GM12878 (cell line): ENCODE results near the gene FOXK2. TPM values are rescaled to one million over a fixed set of nuclear protein-coding genes. Genes with fewer than 3 reads are reported as not detected.

Source experiments
- ATAC-seq: fragments of 200-7000 bp; cut with Tn5 transposase; 3 replicates; pipeline ENCODE4 v1.9.1; 2020; ENCODE audit warnings: mild to moderate bottlenecking, moderate library complexity
- BruUV-seq: library from RNA; stranded (reverse); fragments of 400-500 nt; replicated peaks from 2 replicates; lab custom pipeline; 2021; lab: Mats Ljungman, UMichigan
- CTCF ChIA-PET: fragments of 300-600 bp; sonication (Branson Sonifier 250); formaldehyde crosslinking; extraction: SDS; loops from one replicate; lab custom pipeline; 2021; ENCODE audit warnings: inconsistent platforms; lab: Yijun Ruan, JAX
- POLR2A ChIA-PET: fragments of 350-600 bp; formaldehyde crosslinking; extraction: SDS; loops from one replicate; lab custom pipeline; 2021; ENCODE audit warnings: inconsistent platforms; lab: Charles Lee
- RAD21 ChIA-PET: fragments of 300-600 bp; sonication (Branson Sonifier 250); formaldehyde crosslinking; loops from one replicate; lab custom pipeline; 2023; ENCODE audit warnings: antibody characterized with exemption; ENCODE audit not compliant: unreplicated experiment; lab: Charles Lee
- SMC1A ChIA-PET: fragments of 300-600 bp; sonication (Branson Sonifier 250); formaldehyde crosslinking; loops from one replicate; lab custom pipeline; 2023; ENCODE audit not compliant: unreplicated experiment, uncharacterized antibody; lab: Charles Lee
- DNase-seq: peaks from one replicate; pipeline ENCODE4 v3.0.0-alpha.2; 2011; ENCODE audit warnings: low read depth, low spot score
- FAIRE-seq: peaks from 3 replicates; lab custom pipeline; 2011; peaks lifted over from hg19 to GRCh38; lab: Jason Lieb, UNC
- H2AFZ ChIP-seq: 2 replicates; pipeline ENCODE4 v1.6.0; 2011; ENCODE audit warnings: low read depth, low read length, control low read depth; ENCODE audit not compliant: control insufficient read depth
- H3K27ac ChIP-seq: 2 replicates; pipeline ENCODE4 v1.5.1; 2011; ENCODE audit warnings: control low read depth; ENCODE audit not compliant: control insufficient read depth, insufficient read depth
- H3K27me3 ChIP-seq, 2 experiments: replicated peaks in 1 of 2; 2 replicates each; pipeline versions ENCODE4 v1.6.0 to v1.6.1; 2011; ENCODE audit warnings: low read length in 1 of 2; ENCODE audit not compliant: control insufficient read depth in 2 of 2, insufficient read depth in 2 of 2
- H3K36me3 ChIP-seq, 2 experiments: 2 replicates each; pipeline ENCODE4 v1.5.1; 2011; ENCODE audit warnings: low read length in 1 of 2; ENCODE audit not compliant: control insufficient read depth in 2 of 2, insufficient read depth in 2 of 2
- H3K4me1 ChIP-seq: 2 replicates; pipeline ENCODE4 v1.6.1; 2011; ENCODE audit warnings: mild to moderate bottlenecking, low read length, moderate library complexity, mixed read lengths; ENCODE audit not compliant: control insufficient read depth, insufficient read depth
- H3K4me2 ChIP-seq: 2 replicates; pipeline ENCODE4 v1.6.0; 2011; ENCODE audit warnings: control low read depth; ENCODE audit not compliant: control insufficient read depth, insufficient read depth
- H3K4me3 ChIP-seq: fragments of 200-600 bp; sonication (generic); 2 replicates; pipeline ENCODE4 v1.5.1; 2016
- H3K79me2 ChIP-seq: 2 replicates; pipeline ENCODE4 v1.6.0; 2011; ENCODE audit warnings: low read length; ENCODE audit not compliant: control insufficient read depth, insufficient read depth
- H3K9ac ChIP-seq: 2 replicates; pipeline ENCODE4 v1.8.0; 2011; ENCODE audit warnings: low read length, control low read depth, mixed read lengths; ENCODE audit not compliant: control insufficient read depth, insufficient read depth
- H3K9me3 ChIP-seq: replicated peaks from 3 replicates; pipeline ENCODE4 v1.5.1; 2011; ENCODE audit warnings: mild to moderate bottlenecking, low read length; ENCODE audit not compliant: control insufficient read depth, insufficient read depth
- H4K20me1 ChIP-seq: 2 replicates; pipeline ENCODE4 v1.6.0; 2011; ENCODE audit not compliant: control insufficient read depth, insufficient read depth
- ASH2L ChIP-seq: fragments of 300-600, 200-600 bp; sonication (generic); IDR thresholded peaks from 2 replicates; pipeline ENCODE4 v1.6.1; 2017; ENCODE audit warnings: low read depth, mild to moderate bottlenecking, borderline replicate concordance
- ATF3 ChIP-seq: IDR thresholded peaks from 2 replicates; pipeline ENCODE4 v1.6.1; 2011; ENCODE audit warnings: low read depth, mild to moderate bottlenecking, low read length, moderate library complexity, borderline replicate concordance; ENCODE audit errors: extremely low read depth
- NR2C2 ChIP-seq: IDR thresholded peaks from 2 replicates; pipeline ENCODE4 v1.6.1; 2011; ENCODE audit warnings: borderline replicate concordance, low read depth; ENCODE audit not compliant: control insufficient read depth, insufficient read length
- POLR2A ChIP-seq: IDR thresholded peaks from 2 replicates; pipeline ENCODE4 v1.6.1; 2011; ENCODE audit warnings: low read depth, mild to moderate bottlenecking, low read length
- RUNX3 ChIP-seq: IDR thresholded peaks from 2 replicates; pipeline ENCODE4 v1.6.1; 2012; ENCODE audit warnings: low read length, inconsistent platforms
- SPI1 ChIP-seq: IDR thresholded peaks from 2 replicates; pipeline ENCODE4 v1.6.1; 2011; ENCODE audit warnings: low read depth, mild to moderate bottlenecking, low read length, moderate library complexity, borderline replicate concordance; ENCODE audit not compliant: insufficient read depth
- TAF1 ChIP-seq: IDR thresholded peaks from 2 replicates; pipeline ENCODE4 v1.6.1; 2011; ENCODE audit warnings: mild to moderate bottlenecking, low read depth, low read length, borderline replicate concordance
- TBL1XR1 ChIP-seq: IDR thresholded peaks from 2 replicates; pipeline ENCODE4 v1.6.1; 2012; ENCODE audit warnings: low read depth, low read length, improper control_type of control experiment
- TCF12 ChIP-seq: IDR thresholded peaks from 2 replicates; pipeline ENCODE4 v1.6.1; 2011; ENCODE audit warnings: low read depth, mild to moderate bottlenecking, low read length
- USF1 ChIP-seq: IDR thresholded peaks from 2 replicates; pipeline ENCODE4 v1.6.1; 2011; ENCODE audit warnings: borderline replicate concordance, low read depth, mild to moderate bottlenecking, moderate library complexity, mixed read lengths, low read length; ENCODE audit not compliant: insufficient read depth; ENCODE audit errors: extremely low read length
- ZBTB40 ChIP-seq: fragments of 450-650 bp; IDR thresholded peaks from 2 replicates; pipeline ENCODE4 v1.6.1; 2016; ENCODE audit warnings: mild to moderate bottlenecking, moderate library complexity, borderline replicate concordance
- ZNF274 ChIP-seq: IDR thresholded peaks from one replicate; pipeline ENCODE4 v1.8.0; 2011; ENCODE audit not compliant: insufficient read length, insufficient read depth
- WGBS: methylation state at CpG from one replicate; pipeline ENCODE4 v1.1.6; 2016; ENCODE audit warnings: low lambda C conversion rate; ENCODE audit not compliant: insufficient replicate concordance, insufficient coverage; ENCODE audit errors: missing lambda C conversion rate; 5-methylcytosine and 5-hydroxymethylcytosine counted together
- in situ Hi-C: fragments of 300-500 bp; cut with MboI; formaldehyde crosslinking; loops from 9 replicates; pipeline ENCODE4 v1.14.3; 2018; ENCODE audit warnings: mixed read lengths
- intact Hi-C: fragments of 100-400 bp; cut with micrococcal nuclease; formaldehyde crosslinking; loops from one replicate; pipeline ENCODE4 v1.14.2; 2022; ENCODE audit not compliant: unreplicated experiment
- polyA plus RNA-seq, 11 experiments: library from polyadenylated mRNA; depleted of rRNA in 4 of 11; unstranded in 6 of 11; stranded (reverse) in 5 of 11; fragments of >200 nt; fragmentation: Nextera tagmentation in 4 of 11; fragmentation: Illumina TruSeq in 1 of 11; extraction: Ambion mirVana in 4 of 11; extraction: Trizol in 1 of 11; gene quantifications; 1 replicate in 1 of 11; 2 replicates in 10 of 11; pipeline versions ENCODE4 v1.2.1 to v1.2.3, GENCODE V29; 2011 to 2016; ENCODE audit warnings: inconsistent platforms in 2 of 11, missing spikeins in 2 of 11, low read depth in 1 of 11
- total RNA-seq, 4 experiments: library from RNA; depleted of rRNA in 3 of 4; stranded (reverse); fragments of >200 nt in 3 of 4; fragmentation: Illumina TruSeq in 1 of 4; extraction: Trizol in 1 of 4; gene quantifications; 2 replicates each; pipeline versions ENCODE4 v1.2.1 to v1.2.3, GENCODE V29; 2013 to 2021

The FOXK2 gene
- total and polyA plus RNA-seq, 10 of the 15 experiments (the other 5 are each of a cell fraction or from before 2014, with no cell fraction given) = 2.4 to 56.8 (median 34.4) TPM

- Histone ChIP-seq H3K27me3 (no peaks in the 10 kb centered on the region), H2AFZ (no peak overlapping the region), H3K9me3 (no peaks in the 10 kb centered on the region), H3K36me3 (peaks cover 18 to 19% of the 10 kb centered on the region in 2 experiments), H3K27ac (no peak overlapping the region), H3K79me2 (no peaks in the 10 kb centered on the region), H3K9ac (no peak overlapping the region), H3K4me3 (no peak overlapping the region), H3K4me1 (no peaks in the 10 kb centered on the region), H3K4me2 (no peak overlapping the region), H4K20me1 (no peaks in the 10 kb centered on the region)
- DNase-seq (no peak), FAIRE-seq (no peak), ATAC-seq (no peak)
- ChIA-PET POLR2A (no interaction called here), SMC1A (no interaction called here), RAD21 (no interaction called here), CTCF (interaction anchor here (0.7 kb wide), 1 partner anchor 9 kb away, joined by 3 read pairs; no protein-coding TSS in a partner anchor)
- intact Hi-C loops = no loop called here
- in situ Hi-C loops = no loop called here
- BruUV-seq = no TSS peak
- 96% methylated on average over 10 of the region's 10 CpGs for WGBS
- TF ChIP-seq TAF1 = no peak
- no peak for TF ChIP-seq TCF12
- no peak for TF ChIP-seq POLR2A
- TF ChIP-seq TBL1XR1 = no peak
- TF ChIP-seq RUNX3 = no peak
- TF ChIP-seq ATF3 = no peak
- TF ChIP-seq ZNF274 = no peak
- no peak for TF ChIP-seq NR2C2
- no peak for TF ChIP-seq ASH2L
- TF ChIP-seq USF1 = no peak
- TF ChIP-seq ZBTB40 = no peak
- no peak for TF ChIP-seq SPI1
Observed at GRCh38 chr17:82619641-82620040, 100.1 kb downstream of the FOXK2 start.
